HFFc6 (cell line): ENCODE data around the gene TMEM135. TPM values are rescaled to one million over a fixed set of nuclear protein-coding genes. Genes with fewer than 3 reads are reported as not detected.

Experiments
- DNase-seq: peaks from one replicate; pipeline ENCODE4 v3.0.0-alpha.2; 2018
- H3K27ac Mint-ChIP-seq: 2 replicates; pipeline ENCODE4 v1.8.0; 2020; ENCODE audit warnings: mild to moderate bottlenecking, mixed read lengths
- H3K27me3 Mint-ChIP-seq: 2 replicates; pipeline ENCODE4 v1.8.0; 2021; ENCODE audit warnings: mild to moderate bottlenecking, moderate library complexity, mixed read lengths; ENCODE audit not compliant: insufficient read depth
- H3K36me3 Mint-ChIP-seq: 2 replicates; pipeline ENCODE4 v1.8.0; 2021; ENCODE audit warnings: low read depth, mixed read lengths
- H3K4me1 Mint-ChIP-seq: 2 replicates; pipeline ENCODE4 v1.8.0; 2020; ENCODE audit warnings: low read depth, mixed read lengths
- H3K4me3 Mint-ChIP-seq: 2 replicates; pipeline ENCODE4 v1.8.0; 2020; ENCODE audit warnings: mild to moderate bottlenecking, moderate library complexity, mixed read lengths
- H3K9me3 Mint-ChIP-seq: 2 replicates; pipeline ENCODE4 v1.8.0; 2020; ENCODE audit warnings: mild to moderate bottlenecking, mixed read lengths
- CTCF ChIP-seq: fragments of 200-600 bp; sonication (generic); IDR thresholded peaks from 2 replicates; pipeline ENCODE4 v1.5.0; 2021; ENCODE audit warnings: antibody characterized with exemption, mild to moderate bottlenecking
- total RNA-seq, 6 experiments: library from RNA; stranded (reverse); fragmentation: NEBNext Ultra II Directional; extraction: Animal tissue kit (Norgen Biotek cat#: 25700); gene quantifications; 2 replicates in 1 of 6; 3 replicates in 5 of 6; pipeline ENCODE4 v1.2.3, GENCODE V29; 2021

The TMEM135 gene
- total RNA-seq, 6 experiments from 2014 or later: 13.1 to 28.3 (median 20.5) TPM

GRCh38 chr11:87324817-87325489 is 287.2 kb downstream of the TMEM135 start:
- Mint-ChIP-seq H3K9me3 (no peaks in the 10 kb centered on the region), H3K27ac (no peak overlapping the region), H3K4me3 (no peak overlapping the region), H3K27me3 (no peaks in the 10 kb centered on the region; the same call in 1 of the 2 replicates), H3K36me3 (0 out of 2 replicates have a peak, but pooled peaks cover 4% of the 10 kb centered on the region), H3K4me1 (no peaks in the 10 kb centered on the region)
- TF ChIP-seq CTCF: no peak
- no peak for DNase-seq

- Mint-ChIP-seq H3K27ac (no peak overlapping the region), H3K27me3 (no peaks in the 10 kb centered on the region; the same call in 1 of the 2 replicates), H3K4me3 (no peak overlapping the region), H3K4me1 (no peaks in the 10 kb centered on the region), H3K36me3 (0 out of 2 replicates have a peak, but pooled peaks cover 4% of the 10 kb centered on the region), H3K9me3 (no peaks in the 10 kb centered on the region)
- no peak for DNase-seq
- no peak for TF ChIP-seq CTCF
Observed at GRCh38 chr11:87325490-87325872, 287.7 kb downstream of the TMEM135 start.

DNA sequence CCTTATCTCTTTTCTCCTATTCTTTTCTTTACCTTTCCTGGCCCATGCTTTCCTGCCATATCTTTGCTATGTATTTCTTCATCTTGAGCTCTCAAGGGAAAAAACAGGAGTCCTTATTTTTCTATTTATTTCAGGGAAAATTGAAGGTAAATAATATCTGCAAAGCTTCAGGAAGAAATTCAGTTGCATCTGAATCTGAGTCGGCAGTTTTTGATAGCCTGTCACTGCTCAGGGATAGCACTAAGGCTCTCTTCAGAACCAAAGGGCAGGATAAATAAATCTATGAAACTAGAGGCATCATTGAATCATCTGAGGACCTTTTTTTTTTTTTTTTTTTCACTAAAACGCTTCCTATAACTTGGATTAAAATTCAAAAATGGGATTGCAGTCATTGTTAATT is 288.9 kb downstream of the TMEM135 start:
- no peaks in the 10 kb centered on the region for H3K9me3 Mint-ChIP-seq
- no peak for TF ChIP-seq CTCF
- 0 out of 2 replicates have a peak, but pooled peaks cover 4% of the 10 kb centered on the region for H3K36me3 Mint-ChIP-seq
- no peak for DNase-seq
- no peaks in the 10 kb centered on the region for H3K4me1 Mint-ChIP-seq
- H3K4me3 Mint-ChIP-seq: no peak overlapping the region
- no peaks in the 10 kb centered on the region; the same call in 1 of the 2 replicates for H3K27me3 Mint-ChIP-seq
- H3K27ac Mint-ChIP-seq: no peak overlapping the region

DNA sequence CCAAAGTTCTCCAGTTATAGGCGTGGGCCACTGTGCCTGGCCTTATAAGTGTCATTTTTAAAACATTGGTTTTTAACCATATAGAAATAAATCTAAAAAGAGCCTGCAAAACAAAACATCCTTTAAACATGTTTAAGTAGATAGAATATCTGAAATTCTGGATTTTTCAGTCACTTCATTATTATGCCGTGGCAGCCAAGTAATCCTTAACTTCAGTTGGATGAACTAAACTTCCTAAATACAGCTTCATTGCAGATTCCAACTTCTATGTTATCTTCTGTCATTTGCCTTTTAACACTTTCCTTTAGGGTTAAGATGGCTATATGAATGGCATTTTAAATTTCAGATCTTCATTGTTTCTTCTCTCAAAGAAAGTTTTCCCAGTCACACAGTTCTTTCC is 291.4 kb downstream of the TMEM135 start:
- Mint-ChIP-seq H3K27ac (no peak overlapping the region), H3K4me1 (no peaks in the 10 kb centered on the region), H3K9me3 (no peaks in the 10 kb centered on the region), H3K36me3 (no peaks in the 10 kb centered on the region; the same call in 1 of the 2 replicates), H3K4me3 (no peak overlapping the region), H3K27me3 (no peaks in the 10 kb centered on the region; the same call in none of the 2 replicates)
- no peak for DNase-seq
- no peak for TF ChIP-seq CTCF

DNA sequence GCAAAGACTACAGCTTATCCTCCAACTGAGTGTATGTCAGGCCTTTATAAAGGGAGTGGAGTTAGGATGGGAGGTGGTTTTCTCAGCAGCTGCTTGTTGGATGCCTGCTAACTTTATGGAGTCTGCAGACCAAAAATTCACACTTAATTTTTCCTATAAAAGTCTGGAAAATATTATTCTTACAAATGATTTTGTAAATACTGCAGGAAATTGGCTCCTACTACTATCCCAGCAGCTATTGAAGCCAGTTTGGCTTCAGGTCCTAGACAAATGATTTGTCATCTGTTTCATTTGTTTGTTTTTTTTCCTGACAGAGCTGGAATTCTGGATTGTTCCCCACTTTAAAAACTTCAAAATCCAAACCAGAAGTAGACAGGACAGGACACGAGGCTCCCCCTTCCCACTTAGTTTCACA is 292.5 kb downstream of the TMEM135 start:
- H3K4me1 Mint-ChIP-seq: no peaks in the 10 kb centered on the region
- no peak overlapping the region for H3K4me3 Mint-ChIP-seq
- H3K27me3 Mint-ChIP-seq: no peaks in the 10 kb centered on the region; the same call in none of the 2 replicates
- DNase-seq: no peak
- no peaks in the 10 kb centered on the region for H3K9me3 Mint-ChIP-seq
- H3K27ac Mint-ChIP-seq: no peak overlapping the region
- H3K36me3 Mint-ChIP-seq: no peaks in the 10 kb centered on the region; the same call in 1 of the 2 replicates
- no peak for TF ChIP-seq CTCF
